NCI-H128 (cell line): ENCODE measurements around the gene DCDC1.
"Not testable (repeated sequence)": the region's sequence is repeated elsewhere in the genome, so short reads cannot be mapped to it uniquely, and the experiment has no call there.

Source experiments
- DNase-seq: peaks from one replicate; lab custom pipeline; 2025; ENCODE audit not compliant: unreplicated experiment; lab: John Stamatoyannopoulos, UW

Gene DCDC1

DNA sequence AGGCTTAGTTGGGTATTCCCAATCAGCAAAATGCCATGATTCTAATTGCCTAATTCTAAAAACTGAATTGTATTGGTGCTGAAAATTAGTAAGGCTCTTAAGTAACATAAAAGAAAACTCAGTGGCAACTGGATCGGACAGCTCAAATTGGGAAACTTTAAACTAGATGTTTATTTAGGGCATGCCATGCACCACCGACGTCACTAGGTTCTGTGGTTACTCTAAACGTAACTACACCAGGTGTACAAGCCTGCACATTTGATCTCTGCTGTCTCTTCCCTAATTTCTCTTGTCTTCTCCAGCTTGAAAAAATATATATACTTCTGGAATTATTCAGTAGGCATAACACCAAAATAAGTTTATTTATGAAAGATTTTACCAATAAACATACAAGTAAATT, 378.2 kb downstream of the DCDC1 start:
- DNase-seq, result no peak

- no peak for DNase-seq
Measured at GRCh38 chr11:30990625-30991296, 378.8 kb downstream of the DCDC1 start.

DNA sequence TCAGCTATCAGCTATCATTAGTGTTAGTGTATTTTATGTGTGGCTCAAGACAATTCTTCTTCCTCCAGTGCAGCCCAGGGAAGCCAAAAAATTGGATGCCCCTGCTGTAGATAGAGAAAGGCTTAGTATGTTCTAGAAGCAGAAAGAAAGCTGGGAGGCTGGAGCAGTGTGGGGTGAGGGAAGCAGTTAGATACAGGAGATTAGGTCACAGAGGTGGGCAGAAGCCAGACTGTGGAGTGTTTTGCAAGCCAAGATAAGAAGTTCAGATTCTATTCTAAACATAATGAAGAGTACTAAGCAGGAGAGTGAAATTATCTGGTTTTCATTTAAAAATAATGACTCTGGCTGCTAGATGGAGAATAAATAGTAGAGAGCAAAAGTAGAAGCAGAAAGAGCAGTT, 381.7 kb downstream of the DCDC1 start:
- DNase-seq, result no peak

DNA sequence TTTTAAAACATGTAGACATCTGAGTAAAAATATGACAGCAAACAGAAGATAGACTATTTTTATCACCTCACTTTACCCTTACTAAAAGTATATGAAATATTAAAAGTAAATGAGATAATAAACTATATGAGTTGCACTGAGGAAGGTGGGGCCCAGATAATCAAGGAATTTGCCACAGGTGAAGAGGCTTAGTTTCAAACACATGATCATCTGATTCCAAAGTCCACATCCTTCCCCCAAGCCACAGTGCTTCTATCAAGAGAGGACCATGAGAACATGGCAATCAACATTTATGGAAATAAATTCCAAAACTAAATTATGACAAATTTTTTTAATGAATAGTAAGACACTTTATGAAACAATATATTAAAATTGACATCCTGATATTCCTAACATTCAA, 384.0 kb downstream of the DCDC1 start:
- no peak for DNase-seq

DNA sequence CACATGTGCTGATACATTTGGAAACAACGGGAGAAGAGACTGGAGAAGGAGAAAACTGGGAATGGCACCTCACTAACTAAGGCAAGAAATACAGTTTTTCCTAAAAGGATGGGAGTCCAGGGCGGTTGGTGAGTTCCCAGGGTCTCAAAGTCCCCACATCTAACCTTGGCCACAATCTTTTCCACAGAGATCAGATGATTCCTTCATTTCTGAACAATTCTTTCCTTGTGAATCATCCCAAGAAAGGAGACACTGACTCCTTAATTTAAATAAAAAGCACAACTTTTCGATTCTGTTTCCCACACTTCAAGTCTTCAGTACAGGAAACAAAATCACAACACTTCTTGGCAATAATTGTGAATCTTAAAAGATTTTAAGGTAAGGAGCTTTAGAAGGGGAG, 384.7 kb downstream of the DCDC1 start:
- no peak for DNase-seq

DNA sequence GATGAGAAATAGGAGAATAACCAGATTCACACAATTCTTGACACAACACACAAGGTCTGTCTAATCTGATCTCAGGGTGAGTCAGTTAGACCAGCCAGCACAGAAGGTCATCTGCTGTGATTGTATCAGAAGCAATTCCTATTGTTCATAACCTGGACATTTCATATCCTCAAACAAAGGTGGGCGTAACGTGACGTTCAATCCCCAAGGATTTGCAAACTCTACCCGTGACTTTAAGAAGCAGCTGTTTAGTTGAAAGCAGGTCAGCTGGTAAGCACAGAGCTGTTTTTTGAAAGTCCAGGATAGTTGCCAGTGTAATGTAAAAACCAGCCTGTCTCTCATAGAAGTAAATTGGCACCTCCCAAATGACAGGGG, 385.1 kb downstream of the DCDC1 start:
- no peak for DNase-seq

DNA sequence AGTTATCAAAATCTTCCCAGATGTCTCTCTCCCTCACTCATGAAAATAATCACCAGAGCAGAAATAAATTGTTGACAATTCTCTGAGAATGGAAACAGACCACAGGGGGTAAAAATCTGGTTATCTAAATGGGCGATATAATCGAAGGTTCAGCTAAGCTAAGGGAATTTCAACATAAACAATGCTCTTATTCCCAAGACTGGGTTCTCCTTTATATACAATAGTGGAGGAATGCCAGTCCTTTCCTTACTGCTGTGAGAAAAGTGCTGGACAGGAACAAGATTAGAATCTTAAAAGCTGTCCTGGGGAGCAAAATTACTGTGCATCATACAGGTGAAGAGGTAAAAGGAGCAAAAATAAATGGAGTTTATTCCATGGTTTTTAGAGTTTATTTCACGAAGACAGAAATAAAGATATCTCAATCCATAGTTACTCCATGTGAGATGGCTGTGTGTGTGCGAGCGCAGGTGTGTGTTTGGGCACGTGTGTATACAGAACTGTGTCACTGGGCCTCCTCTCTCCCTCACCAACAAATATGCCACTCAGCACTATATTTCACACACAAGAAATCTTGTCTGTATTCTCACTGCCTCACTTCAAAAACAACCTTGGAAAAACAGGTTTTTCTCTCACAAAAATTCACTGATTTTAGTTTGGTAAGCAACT, 385.6 kb downstream of the DCDC1 start:
- DNase-seq, result no peak

- DNase-seq, result no peak
Measured at GRCh38 chr11:30983143-30983542, 386.4 kb downstream of the DCDC1 start.

DNA sequence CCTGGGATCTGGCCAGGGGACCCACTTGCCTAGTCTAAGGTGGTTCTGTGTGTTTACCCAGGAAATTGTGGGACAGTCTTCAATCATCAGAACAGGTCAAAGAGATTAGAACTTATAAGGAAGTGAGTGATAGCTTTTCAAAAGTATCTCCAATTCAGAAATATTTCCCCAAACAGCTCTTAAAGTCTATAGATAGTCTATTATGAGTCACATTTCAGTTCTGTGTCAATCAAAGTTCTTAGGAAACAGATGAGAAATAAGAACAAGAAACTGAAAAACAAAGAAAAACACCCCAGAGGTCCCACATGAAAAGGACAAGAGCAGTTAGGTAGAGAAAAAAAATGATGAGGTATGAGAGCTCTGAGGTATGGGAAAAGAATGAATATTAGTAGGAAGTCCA, 402.0 kb downstream of the DCDC1 start:
- no peak for DNase-seq

DNA sequence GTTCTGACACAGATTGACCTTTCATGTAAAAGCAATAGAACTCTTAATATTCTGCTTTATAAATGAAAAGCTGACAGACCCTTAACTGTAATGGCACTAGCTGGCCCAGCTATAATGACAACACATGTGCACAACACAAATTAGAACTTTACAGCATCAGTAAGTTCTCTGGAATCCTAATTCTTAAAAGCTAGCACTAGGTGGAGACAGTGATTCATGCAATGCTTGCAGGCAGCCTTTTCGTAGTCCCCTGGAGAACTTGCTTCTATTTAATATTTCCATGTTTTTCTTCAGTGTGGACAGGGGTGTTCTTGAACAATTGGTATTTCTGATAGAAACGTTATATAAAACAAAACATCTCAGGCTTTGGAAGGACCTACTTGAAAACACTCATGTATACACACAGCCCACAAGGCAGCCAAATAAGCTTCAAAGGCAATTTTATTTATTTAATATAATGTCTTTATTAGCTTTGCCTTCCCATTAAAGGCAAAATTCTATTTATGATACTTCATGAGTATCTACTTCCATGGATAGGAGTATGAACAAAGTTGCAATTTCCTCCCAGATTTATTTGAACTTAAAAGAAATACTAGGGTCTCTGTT, 409.0 kb downstream of the DCDC1 start:
- DNase-seq, result no peak

GRCh38 chr11:30956751-30957150, 412.8 kb downstream of the DCDC1 start:
- no peak for DNase-seq

DNA sequence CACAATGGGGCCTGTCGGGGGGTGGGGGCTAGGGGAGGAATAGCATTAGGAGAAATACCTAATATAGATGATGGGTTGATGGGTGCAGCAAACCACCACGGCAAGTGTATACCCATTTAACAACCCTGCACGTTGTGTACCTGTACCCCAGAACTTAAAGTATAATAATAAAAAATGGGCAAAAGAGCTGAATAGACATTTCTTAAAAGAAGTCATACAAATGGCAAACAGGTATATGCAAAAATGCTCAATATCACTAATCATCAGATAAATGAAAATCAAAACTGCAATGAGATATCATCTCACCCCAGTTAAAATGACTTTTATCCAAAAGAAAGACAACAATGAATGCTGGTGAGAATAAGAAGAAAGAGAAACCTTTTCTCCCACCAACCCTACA, 419.7 kb downstream of the DCDC1 start:
- no peak for DNase-seq

DNA sequence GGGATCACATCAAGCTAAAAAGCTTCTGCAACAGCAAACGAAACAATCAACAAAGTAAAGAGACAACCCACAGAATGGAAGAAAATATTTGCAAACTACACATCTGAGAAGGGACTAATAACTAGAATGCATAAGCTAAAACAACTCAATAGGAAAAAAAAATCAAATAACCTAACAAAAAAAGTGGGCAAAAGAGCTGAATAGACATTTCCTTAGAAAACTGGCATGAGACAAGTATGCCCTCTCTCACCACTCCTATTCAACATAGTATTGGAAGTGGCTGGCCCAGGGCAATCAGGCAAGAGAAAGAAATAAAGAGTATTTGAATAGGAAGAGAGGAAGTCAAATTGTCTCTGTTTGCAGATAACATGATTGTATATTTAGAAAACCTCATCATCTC, 421.8 kb downstream of the DCDC1 start:
- not testable (repeated sequence) for DNase-seq

DNA sequence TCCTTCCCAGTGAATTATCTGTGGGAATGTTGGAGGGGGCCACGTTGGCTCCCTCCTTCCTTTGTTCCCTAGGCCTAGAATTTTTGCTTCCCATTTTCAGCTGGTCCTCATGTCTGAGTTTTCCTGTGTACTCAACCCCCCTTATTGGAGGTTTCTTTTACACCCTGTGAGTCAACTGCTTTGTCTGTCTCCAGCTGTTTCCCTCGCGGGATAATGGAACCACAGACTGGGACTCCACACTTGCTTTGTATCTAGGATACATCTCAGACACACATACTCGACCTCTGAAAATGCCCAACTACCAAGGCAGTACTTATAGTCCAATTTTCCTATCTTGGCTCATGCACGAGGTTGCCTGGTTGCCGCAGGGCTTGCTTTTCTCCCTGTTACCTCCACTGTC, 430.7 kb downstream of the DCDC1 start:
- DNase-seq, result no peak

- no peak for DNase-seq
Measured at GRCh38 chr11:30938171-30938570, 431.4 kb downstream of the DCDC1 start.

DNA sequence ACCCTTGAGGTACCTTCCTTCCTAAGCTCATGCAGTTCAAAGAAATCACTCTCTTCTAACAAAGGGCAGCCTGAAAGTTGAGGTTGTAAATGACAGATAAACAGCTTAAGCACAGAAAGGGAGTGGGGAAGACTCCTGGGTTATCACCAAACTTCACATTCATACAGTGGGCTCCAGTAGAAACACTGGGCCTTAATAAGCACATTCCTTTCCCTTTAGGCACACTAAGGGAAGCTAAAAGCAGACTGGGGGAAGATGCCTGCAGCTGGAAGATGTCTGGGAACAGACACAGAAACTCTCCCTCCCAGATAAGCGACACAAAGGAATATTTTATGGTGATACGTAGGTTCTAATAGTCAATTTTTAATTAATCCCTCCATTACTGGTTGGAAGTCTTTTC, 433.0 kb downstream of the DCDC1 start:
- DNase-seq, result no peak

DNA sequence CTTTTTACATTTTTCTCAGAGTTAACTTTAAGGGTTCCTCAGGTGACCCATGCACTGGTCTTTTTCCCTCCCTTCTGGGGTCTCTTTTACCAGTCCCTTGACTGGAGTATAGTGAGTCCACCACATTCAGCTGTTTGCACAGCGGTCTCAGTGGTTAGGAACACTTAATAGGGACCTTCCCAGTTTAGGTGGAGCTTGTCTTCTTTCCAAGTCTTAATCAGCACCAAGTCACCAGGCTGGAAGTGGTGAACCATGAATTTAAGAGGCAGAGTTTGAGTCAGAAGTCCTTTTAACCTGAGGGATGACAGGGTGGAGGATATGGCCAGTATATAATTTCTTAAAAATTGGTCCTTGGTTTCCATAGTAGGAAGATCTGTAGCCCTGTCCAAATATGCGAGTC, 433.7 kb downstream of the DCDC1 start:
- no peak for DNase-seq

GRCh38 chr11:30926130-30926529, 443.4 kb downstream of the DCDC1 start:
- DNase-seq, result no peak

- DNase-seq, result no peak
Measured at GRCh38 chr11:30921811-30922210, 447.7 kb downstream of the DCDC1 start.

- no peak for DNase-seq
Measured at GRCh38 chr11:30919389-30920152, 450.0 kb downstream of the DCDC1 start.

GRCh38 chr11:30917859-30918478, 451.6 kb downstream of the DCDC1 start:
- peak; percentile 11 for DNase-seq
